Measurements from ENCODE around the gene PHACTR2.

Gene PHACTR2

DNA sequence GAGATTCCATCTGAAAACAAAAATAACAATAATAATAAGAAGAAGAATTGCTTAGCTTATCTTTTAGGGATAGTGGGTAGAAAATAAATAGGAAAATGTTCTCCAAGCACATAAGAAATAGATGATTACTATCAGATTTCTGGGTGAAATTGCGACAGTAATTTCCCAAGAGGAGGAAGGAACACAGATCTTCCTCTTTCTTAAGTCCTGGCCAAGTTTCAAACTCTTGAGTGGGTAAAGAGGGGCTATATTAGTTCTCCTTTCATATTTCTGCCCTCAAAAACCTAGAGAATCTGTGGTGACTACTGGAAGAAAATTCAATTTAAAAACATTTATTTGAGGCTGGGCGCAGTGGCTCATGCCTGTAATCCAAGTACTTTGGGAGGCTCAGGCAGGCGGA is 63.7 kb downstream of the PHACTR2 start:
- no peak for DNase-seq (ENCODE audit: low read depth in 4 of 4, low spot score in 1 of 4)

DNA sequence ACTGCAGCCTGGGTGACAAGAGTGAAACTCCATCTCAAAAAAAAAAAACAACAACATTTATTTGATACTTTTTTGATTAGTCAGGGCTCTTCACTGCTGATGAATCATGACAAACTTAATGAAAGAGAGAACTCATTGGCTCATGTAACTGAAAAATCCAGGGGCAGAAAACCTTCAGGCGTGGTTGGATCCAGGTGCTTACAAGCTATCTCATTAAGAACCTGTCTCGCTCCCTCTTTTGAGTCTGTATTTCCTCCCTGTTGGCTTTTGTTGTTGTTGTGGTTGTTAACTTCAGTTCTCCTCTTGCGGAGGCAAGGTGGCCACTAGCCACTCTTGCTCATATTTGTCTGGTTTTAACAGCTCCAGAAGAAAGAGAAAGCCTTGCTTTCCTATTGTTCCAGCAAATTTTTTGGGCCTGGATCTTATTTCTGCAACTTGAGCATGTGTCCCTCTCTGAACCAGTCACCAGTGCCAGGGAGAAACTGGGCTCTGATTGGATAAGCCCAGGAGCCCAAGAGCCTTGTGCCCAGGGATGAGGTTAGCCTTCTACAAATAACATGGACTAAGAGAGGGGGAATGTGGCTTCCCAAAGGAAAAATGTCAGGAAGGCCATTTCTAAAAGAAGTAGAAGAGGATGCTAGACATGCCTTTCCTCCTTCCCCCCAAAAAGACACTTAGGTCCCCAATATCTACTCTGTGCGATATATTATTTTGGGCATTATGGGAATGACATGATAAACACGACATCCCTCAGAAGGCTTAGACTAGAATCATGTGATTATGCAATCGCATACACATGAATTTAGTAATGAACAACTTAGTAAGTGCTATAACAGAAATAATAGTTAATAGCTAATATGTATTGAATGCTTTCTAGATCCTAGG is 64.5 kb downstream of the PHACTR2 start:
- DNase-seq (ENCODE audit: low read depth in 4 of 4, low spot score in 1 of 4), result no peak

DNA sequence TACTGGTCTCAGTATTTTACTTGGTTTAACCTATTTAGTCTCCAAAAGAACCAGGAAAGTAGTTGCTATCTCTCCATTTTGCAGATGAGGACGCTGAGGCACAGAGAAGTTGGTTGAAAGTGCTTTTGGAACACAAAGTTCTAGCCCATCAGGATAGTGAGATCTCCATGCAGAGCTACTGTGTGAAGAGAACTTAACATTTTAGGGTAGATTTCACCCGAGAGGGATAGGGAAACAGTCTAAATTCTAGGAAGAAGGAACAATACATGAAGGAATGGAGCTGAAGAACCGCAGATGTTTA is 65.1 kb downstream of the PHACTR2 start:
- no peak for DNase-seq (ENCODE audit: low read depth in 4 of 4, low spot score in 1 of 4)

DNA sequence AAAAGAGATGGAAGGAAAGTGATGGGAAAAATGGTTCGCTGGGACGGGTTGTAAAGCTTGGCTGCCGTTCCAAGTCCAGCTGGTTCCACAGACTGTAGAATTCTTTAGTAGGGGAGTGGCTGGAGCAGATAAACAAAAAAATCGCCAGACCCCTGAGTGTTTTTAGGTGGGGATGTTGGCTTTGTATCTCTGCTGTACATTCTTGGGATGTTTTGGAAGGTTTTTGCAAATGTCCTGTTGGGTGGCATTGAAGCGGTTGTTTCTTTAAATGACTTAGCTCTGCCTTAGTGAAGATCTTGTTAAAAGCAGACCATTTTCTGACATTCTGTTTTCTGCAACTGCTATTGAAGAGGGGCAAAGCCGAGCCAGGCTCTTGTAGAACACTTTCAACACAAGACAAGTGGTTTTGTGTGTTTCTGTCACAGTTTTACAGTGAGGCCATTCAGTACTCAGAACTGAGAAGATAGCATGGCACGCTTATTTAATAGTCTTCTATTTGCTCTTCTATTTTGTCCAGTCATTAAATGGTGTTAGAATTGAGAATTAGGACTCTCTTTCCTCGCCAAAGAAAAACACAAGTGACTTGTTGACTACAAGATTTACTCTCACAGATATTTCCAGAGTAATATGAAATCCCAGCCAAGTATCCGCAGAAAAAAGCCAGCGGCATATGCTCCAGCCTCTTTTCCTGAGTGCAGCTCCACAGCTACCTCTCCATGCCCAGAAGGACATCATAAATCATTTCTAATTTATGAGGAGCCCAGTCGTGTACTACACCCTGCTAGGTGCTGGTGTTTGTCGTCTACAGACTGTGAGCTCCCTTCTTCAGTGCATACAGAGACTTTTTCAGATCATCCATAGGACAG is 65.8 kb downstream of the PHACTR2 start:
- no peak for DNase-seq (ENCODE audit: low read depth in 4 of 4, low spot score in 1 of 4)

DNA sequence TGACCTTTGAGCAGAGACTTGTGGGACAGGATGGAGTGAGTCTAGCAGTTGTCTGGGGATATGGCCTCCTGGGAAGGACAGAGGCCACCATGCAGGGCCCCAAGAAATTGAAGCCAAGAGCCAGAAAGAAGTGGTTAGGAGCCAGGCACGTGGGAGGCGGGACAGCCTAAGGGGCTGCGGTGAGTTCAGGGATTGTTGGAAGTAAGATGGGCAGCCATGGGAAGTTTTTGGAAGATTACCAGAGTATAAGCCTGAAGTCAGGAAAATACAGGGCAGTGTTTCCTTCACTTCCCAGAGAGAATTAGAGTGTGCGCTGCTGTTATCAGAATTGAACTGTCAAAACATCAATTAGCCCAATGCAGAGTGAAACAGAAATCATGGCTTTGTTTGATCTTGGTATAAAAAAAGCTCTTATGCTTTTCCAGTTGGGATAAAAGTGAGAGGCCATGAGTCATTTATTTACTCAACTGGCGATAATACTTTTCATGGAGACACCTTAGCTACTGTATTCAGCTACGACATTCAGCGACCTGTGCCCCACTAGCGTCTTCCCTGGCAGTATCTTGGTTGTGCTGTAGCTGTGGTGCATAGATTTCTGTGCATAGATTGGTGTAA is 66.9 kb downstream of the PHACTR2 start:
- DNase-seq (ENCODE audit: low read depth in 4 of 4, low spot score in 1 of 4), result no peak

DNA sequence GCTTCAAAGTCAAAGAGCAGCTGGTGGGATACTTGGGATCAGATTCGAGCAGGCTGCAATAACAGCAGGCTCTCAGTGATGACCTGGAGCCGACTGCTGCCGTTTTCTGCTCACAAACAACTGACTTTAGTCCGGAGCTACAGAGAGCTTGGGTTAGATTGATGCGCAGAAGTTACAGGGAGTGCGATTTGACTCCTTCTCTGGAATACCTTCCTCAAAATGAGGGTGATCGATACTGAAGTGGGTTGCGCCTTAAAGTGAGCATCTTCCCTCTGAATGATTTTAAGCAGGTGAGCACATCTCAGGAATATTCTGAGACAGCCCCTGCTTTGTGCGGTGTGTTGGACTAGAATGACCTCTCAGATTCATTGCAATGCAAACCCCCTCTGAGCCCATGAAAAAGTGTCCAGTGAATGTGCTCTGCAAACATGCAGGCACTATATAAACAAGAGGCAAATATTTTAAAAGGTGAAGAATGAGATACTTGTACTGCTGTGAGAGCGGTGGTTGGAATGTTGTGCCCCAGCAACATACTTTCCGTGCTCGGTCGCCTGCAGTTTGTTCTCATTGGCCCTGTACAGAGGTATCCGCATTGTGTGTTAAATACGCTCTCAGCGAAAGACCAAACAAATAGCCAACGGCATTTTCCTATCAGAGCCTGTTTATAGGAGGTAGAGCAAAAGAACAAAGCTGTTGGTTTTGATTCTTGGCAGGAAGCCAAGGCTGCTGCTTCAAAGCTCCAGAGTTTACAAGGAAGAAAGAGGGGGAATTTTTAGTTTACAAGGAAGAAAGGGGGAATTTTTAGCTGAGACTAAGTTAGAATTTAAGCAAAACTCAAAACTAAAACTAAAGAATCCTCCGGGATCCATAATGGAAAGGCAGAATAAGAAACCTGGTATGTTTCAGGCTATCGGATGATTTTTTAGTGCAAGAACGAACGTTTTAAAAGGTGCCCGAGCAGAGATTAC is 67.7 kb downstream of the PHACTR2 start:
- no peak for DNase-seq (ENCODE audit: low read depth in 4 of 4, low spot score in 1 of 4)

DNA sequence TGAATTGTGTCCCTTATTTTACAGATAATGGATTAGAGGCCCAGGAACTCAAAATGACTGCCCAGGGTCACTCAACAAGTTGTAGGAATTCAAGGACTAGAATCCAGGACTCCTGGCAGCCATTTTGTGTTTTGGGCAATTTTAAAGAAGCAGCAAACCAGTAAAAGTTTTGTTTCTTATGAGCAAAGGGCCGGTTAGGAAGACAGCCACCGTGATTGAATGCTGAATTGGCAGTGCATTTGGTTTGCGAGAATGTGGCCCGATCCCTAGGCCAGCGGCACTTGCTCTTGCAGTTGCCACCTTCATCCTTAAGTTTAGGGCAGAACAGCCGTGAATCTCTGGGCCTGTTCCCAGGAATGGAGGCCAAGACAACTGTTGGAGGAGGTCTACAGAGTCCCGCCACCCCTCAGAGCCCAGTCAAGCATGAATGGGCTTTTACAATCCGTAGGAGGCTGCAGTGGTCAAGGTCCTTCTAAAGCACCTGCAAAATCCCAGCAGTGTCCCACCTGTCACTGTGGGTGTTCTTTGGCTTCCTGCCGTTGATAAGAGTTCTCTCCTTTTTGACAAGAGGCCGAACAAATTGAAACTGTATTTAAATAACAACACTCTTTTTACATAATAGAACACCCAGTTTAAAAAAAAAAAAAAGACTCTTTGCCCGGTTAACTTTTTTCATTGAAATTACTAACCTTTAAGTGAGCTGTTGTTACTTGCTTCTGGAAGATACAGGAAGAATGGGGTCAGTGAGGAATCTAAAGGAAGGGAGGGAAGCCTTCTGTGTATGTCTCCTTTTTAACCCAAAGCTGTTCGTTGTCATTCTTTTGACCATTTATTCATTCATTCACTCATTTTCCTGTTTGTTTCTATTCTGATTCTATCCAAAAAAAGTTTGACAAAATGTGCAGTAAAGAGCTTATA is 68.7 kb downstream of the PHACTR2 start:
- DNase-seq (ENCODE audit: low read depth in 4 of 4, low spot score in 1 of 4), result no peak

DNA sequence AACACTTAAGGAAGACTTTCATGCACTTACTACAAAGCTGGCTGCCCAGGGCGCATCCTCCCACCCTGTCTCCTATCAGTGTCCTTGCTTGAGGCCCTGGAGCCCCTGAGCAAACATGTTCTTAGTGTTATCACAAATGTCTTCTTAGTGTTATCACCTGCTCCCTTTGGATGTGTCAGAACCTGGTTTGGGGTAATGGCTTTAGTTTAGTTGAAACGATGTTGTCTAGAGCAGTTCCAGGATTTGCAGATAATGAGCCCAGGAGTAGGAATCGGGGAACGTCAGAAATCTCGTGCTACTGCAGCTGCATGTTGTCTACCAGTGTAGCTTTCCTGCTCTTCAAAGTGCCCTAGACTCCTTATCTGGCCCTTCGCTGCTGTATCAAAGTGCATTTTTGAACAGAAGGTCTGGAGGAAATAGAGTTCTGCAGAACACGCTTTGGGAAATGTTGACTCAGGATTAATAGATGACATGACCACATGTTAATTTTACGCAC is 69.6 kb downstream of the PHACTR2 start:
- no peak for DNase-seq (ENCODE audit: low read depth in 4 of 4, low spot score in 1 of 4)

DNA sequence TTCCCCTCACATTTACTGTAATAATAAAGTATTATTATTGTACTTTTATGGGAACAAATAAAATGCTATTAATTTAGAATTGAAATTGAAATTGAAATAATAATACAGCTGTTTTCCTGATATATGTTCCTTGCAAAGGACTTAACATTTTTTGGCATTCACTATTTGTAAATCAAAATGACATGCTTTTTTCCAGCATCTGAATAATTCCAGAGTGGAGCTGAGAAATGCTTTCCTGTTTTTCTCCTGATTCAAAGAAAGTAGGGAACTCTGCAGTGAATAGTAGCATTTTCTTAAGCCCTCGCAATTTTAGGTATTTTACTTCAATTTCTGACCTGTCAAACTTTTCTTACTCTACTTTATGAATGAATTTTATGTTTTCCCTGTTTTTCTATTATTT is 72.1 kb downstream of the PHACTR2 start:
- no peak for DNase-seq (ENCODE audit: low read depth in 4 of 4, low spot score in 1 of 4)

DNA sequence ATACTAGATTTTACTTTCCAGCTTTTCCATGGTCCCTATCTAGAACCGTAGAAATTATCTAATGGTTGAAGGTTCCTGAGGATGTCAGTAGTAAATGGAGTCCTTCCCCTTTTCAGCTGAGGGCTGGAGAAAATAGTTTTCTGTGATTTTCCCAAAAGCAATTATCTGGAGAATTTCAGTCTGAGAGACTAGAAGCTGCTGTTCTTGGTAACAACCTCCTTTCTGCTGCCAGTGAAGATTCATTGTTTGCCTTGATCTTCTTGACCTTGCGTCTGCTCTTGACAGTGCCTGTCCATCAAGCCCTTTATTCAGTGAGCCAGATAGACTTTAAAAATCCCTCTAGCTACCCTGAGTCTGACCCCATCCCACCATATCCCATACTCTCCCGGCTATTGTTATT is 73.1 kb downstream of the PHACTR2 start:
- DNase-seq (ENCODE audit: low read depth in 4 of 4, low spot score in 1 of 4), result no peak

DNA sequence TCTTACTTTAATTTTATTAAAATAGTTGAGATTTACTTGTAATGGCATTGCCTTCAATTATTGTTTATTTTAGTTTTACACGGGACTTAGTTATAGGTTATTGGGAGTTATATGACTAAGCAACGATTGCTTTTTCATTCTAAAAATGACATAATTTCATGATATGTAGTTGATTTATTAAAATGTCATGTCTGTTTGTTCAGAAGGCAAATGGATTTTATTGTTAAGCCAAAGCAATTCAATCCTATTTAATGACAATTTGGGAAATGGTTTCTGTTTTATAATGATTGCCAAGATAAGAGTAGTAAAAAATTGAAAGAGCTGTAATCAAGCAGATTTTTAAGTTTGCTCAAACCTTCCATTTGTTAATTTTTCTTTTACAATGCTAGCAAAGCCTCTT is 74.7 kb downstream of the PHACTR2 start:
- no peak for DNase-seq (ENCODE audit: low read depth in 4 of 4, low spot score in 1 of 4)

DNA sequence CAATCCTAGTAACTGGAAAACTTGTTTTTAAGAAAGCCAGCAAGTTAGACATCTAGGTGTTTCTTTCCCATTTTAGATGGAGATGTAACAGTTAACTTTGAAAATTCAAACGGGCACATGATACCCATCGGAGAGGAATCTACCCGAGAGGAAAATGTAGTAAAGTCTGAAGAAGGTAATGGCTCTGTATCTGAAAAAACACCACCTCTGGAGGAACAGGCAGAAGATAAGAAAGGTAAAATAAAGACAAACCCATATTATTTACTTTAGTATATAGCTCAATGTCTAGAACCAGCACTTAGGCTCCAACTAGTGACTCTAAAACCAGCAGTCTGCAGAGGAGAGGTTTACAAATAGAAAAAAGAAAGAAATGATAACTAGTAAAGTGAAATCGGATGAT is 75.9 kb downstream of the PHACTR2 start:
- no peak for DNase-seq (ENCODE audit: low read depth in 4 of 4, low spot score in 1 of 4)

DNA sequence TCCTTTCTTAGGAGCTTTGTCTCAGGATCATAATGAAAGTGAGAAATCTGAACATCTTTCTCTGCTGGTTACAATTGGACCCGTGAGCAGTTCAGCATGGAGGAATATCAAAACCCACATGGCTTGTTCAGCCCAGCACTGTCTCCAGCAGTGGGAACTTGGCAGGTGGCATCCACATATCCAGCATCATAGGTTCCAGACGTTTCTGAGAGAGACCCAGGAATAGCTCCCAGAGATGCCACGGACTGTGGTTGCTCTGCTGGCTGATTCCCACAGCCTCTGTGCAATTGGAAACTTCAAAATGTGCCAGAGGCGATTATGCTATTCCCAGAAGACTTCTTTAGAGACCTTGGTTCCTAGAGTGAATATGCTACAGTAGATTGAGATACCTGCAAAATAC is 76.4 kb downstream of the PHACTR2 start:
- DNase-seq (ENCODE audit: low read depth in 4 of 4, low spot score in 1 of 4), result no peak

DNA sequence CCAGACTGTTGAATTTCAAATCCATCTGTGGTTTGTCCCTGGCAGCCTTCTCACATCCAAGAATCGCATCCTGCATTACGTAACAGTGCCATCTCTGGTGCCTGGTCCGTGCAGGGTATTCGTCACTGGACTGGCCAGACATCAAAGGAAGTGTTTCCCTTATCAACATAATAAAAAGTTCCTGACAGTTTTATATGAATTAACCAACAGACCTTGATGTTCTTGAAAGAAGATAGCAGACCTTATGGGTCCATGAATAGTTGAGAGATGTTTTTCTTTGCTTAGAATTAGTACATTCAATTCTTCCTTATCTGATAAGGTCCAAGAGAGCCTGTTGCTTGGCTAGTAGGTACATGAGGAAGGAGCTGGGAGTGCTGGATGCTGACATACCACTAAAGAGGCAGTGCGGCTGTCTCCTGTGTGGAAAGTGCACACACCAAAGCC is 77.6 kb downstream of the PHACTR2 start:
- no peak for DNase-seq (ENCODE audit: low read depth in 4 of 4, low spot score in 1 of 4)

DNA sequence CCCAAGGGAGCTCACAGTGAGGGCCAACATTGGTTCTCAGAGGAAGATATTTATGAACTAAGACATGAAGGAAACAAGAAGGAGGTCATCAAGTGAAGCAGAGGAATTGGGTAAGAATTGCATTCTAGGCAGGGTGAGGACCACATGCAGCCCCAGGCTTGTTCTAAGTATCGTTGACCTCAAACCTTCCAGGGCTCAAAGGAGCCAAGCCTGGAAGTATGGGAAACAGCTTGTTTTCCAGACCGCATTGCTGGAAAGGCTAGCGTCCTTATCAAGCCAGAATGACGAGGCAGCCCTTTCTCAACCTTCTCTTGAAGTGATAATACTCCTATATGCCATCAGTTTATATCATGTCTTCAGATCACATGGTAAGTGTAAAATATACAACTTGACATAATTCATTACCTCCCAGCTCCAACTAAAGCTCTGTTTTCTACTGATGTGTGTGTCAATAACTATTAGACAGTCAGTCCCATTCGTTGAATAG is 79.6 kb downstream of the PHACTR2 start:
- no peak for DNase-seq (ENCODE audit: low read depth in 4 of 4, low spot score in 1 of 4)

DNA sequence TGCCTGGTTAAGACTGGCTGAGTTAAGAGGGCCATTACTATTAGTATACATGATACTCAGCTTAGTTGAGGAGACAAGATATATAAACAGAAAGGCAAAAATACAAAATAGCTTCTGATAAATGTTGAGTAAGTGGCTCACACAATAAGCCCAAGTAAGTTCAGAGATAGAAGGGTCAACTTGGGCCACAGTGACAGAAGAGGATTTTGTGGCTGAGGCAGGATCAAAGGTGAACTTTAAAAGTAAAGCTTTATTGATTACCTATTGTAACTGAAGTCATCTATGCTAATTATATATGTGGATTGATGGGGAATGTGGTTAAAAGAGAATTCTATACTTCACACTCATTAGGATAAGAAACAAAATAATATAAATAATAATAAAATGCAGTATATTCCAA is 80.8 kb downstream of the PHACTR2 start:
- no peak for DNase-seq (ENCODE audit: low read depth in 4 of 4, low spot score in 1 of 4)

DNA sequence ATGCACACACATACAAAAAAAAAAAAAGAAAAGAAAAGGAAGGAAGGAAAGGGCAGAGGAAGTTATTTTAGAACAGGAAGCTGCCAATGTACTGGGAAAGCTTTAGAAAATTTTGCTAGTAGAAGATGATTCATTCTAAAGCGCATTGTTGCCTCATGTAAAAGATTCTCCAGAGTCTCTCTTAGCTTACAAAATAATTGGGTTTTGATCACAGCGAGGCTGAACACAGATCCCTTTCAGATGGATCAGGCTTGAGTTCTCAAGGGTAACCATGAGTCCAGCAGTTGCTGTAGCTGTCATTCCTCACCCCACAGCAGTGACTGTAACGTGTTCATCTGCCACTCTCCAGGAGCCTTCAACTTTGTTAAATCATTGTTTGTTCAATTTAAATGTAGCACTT is 81.9 kb downstream of the PHACTR2 start:
- no peak for DNase-seq (ENCODE audit: low read depth in 4 of 4, low spot score in 1 of 4)

DNA sequence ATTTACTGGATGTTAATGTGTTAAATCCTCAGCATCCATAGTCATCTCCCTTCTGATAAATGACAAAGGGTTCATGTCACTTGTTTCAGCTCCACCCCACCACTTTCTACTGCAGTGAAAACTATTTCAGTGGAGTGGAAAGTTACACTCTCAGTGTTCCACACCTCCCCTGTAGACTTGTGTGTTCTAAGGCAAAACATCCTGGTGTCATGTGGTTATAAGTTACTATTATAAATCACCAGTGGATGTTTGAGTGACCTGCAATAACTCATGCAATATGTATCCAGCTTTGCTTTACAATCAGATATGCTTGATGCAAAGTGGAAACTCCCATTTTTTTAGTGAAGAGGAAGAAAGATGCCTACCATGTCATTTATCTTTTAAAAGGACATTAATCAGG is 83.3 kb downstream of the PHACTR2 start:
- no peak for DNase-seq (ENCODE audit: low read depth in 4 of 4, low spot score in 1 of 4)

DNA sequence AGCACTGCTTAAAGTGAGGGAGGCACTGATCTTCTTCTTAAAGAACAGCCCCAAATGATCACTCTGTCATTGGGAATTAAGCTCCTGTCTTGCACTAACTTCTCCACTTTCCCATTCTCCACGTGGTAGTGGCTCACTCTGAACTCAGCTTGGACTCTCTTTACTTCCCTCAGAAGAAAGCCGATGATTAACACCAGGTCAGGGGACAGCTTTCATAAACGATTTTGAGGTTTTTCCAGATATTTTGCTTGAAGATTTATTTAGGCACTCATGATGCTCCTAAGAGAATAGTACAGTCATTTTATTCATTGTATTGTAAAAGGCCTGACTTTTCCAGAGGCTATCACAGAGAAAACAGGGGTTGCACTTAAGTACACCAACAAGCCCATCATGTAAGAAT is 84.4 kb downstream of the PHACTR2 start:
- DNase-seq (ENCODE audit: low read depth in 4 of 4, low spot score in 1 of 4), result no peak
